CD4-positive, alpha-beta T cell treated with Interferon gamma for 1 hour (primary cell): ENCODE data around the gene KRTAP12-3.
"Not testable (repeated sequence)": the region's sequence is repeated elsewhere in the genome, so short reads cannot be mapped to it uniquely, and the experiment has no call there.

Source experiments
- DNase-seq: peaks from one replicate; pipeline ENCODE4 v3.0.0-alpha.2; 2020

KRTAP12-3 gene

GRCh38 chr21:44653123-44653522 is 4.6 kb upstream of the KRTAP12-3 start:
- no peak for DNase-seq

- peak; percentile 82 for DNase-seq
These were observed 3.8 kb upstream of the KRTAP12-3 start for GRCh38 chr21:44653656-44654575.

- DNase-seq: no peak
These were observed 3.1 kb upstream of the KRTAP12-3 start, which contains the start of gene KRTAP12-4 for GRCh38 chr21:44654576-44655175. Gene KRTAP12-4, minus strand, starts transcription at chr21:44654659. Its CDS starts 45 bp downstream, at chr21:44654614.

- no peak for DNase-seq
These were observed 864 bp upstream of the KRTAP12-3 start for GRCh38 chr21:44656868-44657267.

- no peak for DNase-seq
These were observed 794 bp downstream of the KRTAP12-3 start for GRCh38 chr21:44658541-44658910.

GRCh38 chr21:44658913-44659595 is 1.3 kb downstream of the KRTAP12-3 start:
- DNase-seq: peak; percentile 10

- not testable (repeated sequence) for DNase-seq
These were observed 3.8 kb downstream of the KRTAP12-3 start for GRCh38 chr21:44661567-44661966.

GRCh38 chr21:44664691-44665090 is 7.0 kb downstream of the KRTAP12-3 start:
- no peak for DNase-seq

- DNase-seq: no peak
These were observed 8.9 kb downstream of the KRTAP12-3 start, which contains the start of gene KRTAP12-2 for GRCh38 chr21:44666401-44667320. Gene KRTAP12-2, minus strand, starts transcription at chr21:44666927. Its CDS starts 41 bp downstream, at chr21:44666886.

- DNase-seq: no peak
These were observed 9.9 kb downstream of the KRTAP12-3 start for GRCh38 chr21:44667612-44668011.

- DNase-seq: no peak
These were observed 13.1 kb downstream of the KRTAP12-3 start for GRCh38 chr21:44670642-44671432.

- no peak for DNase-seq
These were observed 14.2 kb downstream of the KRTAP12-3 start for GRCh38 chr21:44671911-44672310.

- DNase-seq: no peak
These were observed 20.1 kb downstream of the KRTAP12-3 start for GRCh38 chr21:44677881-44678280.

GRCh38 chr21:44681152-44681551 is 23.4 kb downstream of the KRTAP12-3 start:
- DNase-seq: no peak

- DNase-seq: no peak
These were observed 24.3 kb downstream of the KRTAP12-3 start, which contains the start of gene KRTAP12-1 for GRCh38 chr21:44681861-44682579. Gene KRTAP12-1, minus strand, starts transcription at chr21:44682163. Its CDS starts 40 bp downstream, at chr21:44682123.

- no peak for DNase-seq
These were observed 24.9 kb downstream of the KRTAP12-3 start for GRCh38 chr21:44682580-44683151.

GRCh38 chr21:44684077-44684476 is 26.3 kb downstream of the KRTAP12-3 start:
- no peak for DNase-seq

GRCh38 chr21:44684483-44684882 is 26.8 kb downstream of the KRTAP12-3 start:
- DNase-seq: no peak

GRCh38 chr21:44685050-44685449 is 27.3 kb downstream of the KRTAP12-3 start:
- not testable (repeated sequence) for DNase-seq
